Psoas muscle (tissue), 8 donors: Measurements from ENCODE around the gene CFAP299. TPM values are rescaled to one million over a fixed set of nuclear protein-coding genes. Genes with fewer than 3 reads are reported as not detected.

ENCODE experiments used
- ATAC-seq, 4 donors: fragments of 200-7000 bp; cut with Tn5 transposase; one replicate each; pipeline ENCODE4 v1.9.1; 2020; ENCODE audit warnings: moderate library complexity in 3 of 4, mild to moderate bottlenecking in 2 of 4
- DNase-seq, 2 donors: peaks; one replicate each; pipeline ENCODE4 v3.0.0-alpha.2; 2020
- H3K27ac ChIP-seq: fragments of 200-600 bp; one replicate; pipeline ENCODE4 v1.8.0; 2022
- H3K27me3 ChIP-seq, 3 donors: fragments of 200-600 bp in 1 of 3; one replicate each; pipeline versions ENCODE4 v1.6.1 to v1.8.0; 2013 to 2022; ENCODE audit warnings: low read length in 2 of 3, mild to moderate bottlenecking in 2 of 3, moderate library complexity in 1 of 3; ENCODE audit not compliant: insufficient read depth in 3 of 3
- H3K36me3 ChIP-seq, 2 donors: fragments of 200-600 bp in 1 of 2; one replicate each; pipeline versions ENCODE4 v1.6.1 to v1.8.0; 2013 to 2022; ENCODE audit warnings: low read depth in 1 of 2, mild to moderate bottlenecking in 1 of 2, moderate library complexity in 1 of 2; ENCODE audit not compliant: insufficient read depth in 1 of 2
- H3K4me1 ChIP-seq: fragments of 200-600 bp; one replicate; pipeline ENCODE4 v1.8.0; 2022
- H3K4me3 ChIP-seq: fragments of 200-600 bp; one replicate; pipeline ENCODE4 v1.8.0; 2022; ENCODE audit warnings: mild to moderate bottlenecking
- H3K9me3 ChIP-seq: fragments of 200-600 bp; one replicate; pipeline ENCODE4 v1.8.0; 2022
- CTCF ChIP-seq: fragments of 200-600 bp; IDR thresholded peaks from one replicate; pipeline ENCODE4 v1.8.0; 2022; ENCODE audit warnings: antibody characterized with exemption
- WGBS, 3 donors: extraction: QIAGEN DNeasy Blood & Tissue Kit; methylation state at CpG; one replicate each; pipeline versions ENCODE4 v1.1.6 to v1.1.7; 2013; 5-methylcytosine and 5-hydroxymethylcytosine counted together
- intact Hi-C, 2 donors: fragments of 100-400 bp; cut with DNase I; formaldehyde crosslinking; loops; one replicate each; pipeline versions ENCODE4 v1.11.0 to v1.14.2; 2022
- polyA plus RNA-seq, 3 donors: library from polyadenylated mRNA; stranded (reverse); fragments of 200-250 nt; gene quantifications; one replicate each; pipeline ENCODE4 v1.2.3, GENCODE V29; 2013
- total RNA-seq, 4 donors: library from RNA; stranded (reverse); fragmentation: NEBNext Ultra II Directional in 2 of 4; extraction: Animal tissue kit (Norgen Biotek cat#: 25700) in 2 of 4; gene quantifications; one replicate each; pipeline versions ENCODE4 v1.2.1 to v1.2.4, GENCODE V29; 2021 to 2023
- donor health status: healthy with polysubstance abuse.
- donor health status: DM: no; HTN: no; CAD: no; lungs with moderate emphysema.
- donor health status: Bipolar disorder and iron deficiency.
- donor health status: healthy.
- donor health status: DM: yes; HTN: yes; CAD: no.
- donor health status: DM: no; HTN: no; CAD: no.
- donor health status: DM: no; HTN: no; CAD: no.
- donor health status: DM: yes; HTN: yes; CAD: no.

Gene CFAP299
- total and polyA plus RNA-seq, 7 donors: not detected

GRCh38 chr4:80610845-80611677, 275.5 kb downstream of the CFAP299 start:
- 8 to 10% (median 8%) methylated on average over 3 of the region's 3 CpGs for WGBS, 3 donors
- Histone ChIP-seq H3K27me3 (no peaks in the 10 kb centered on the region), H3K4me1 (no peaks in the 10 kb centered on the region), H3K4me3 (no peak overlapping the region), H3K36me3 (no peaks in the 10 kb centered on the region), H3K9me3 (no peaks in the 10 kb centered on the region), H3K27ac (no peak overlapping the region)
- no peak for TF ChIP-seq CTCF
- DNase-seq: no peak
- ATAC-seq: no peak
- intact Hi-C loops: no loop called here

- no peaks in the 10 kb centered on the region for H3K27me3 ChIP-seq
- H3K9me3 ChIP-seq: no peaks in the 10 kb centered on the region
- DNase-seq: no peak
- no peak overlapping the region for H3K4me3 ChIP-seq
- intact Hi-C loops: no loop called here
- H3K4me1 ChIP-seq: no peaks in the 10 kb centered on the region
- 30 to 34% (median 32%) methylated on average over 2 of the region's 2 CpGs for WGBS, 3 donors
- ATAC-seq: no peak
- no peak overlapping the region for H3K27ac ChIP-seq
- TF ChIP-seq CTCF: no peak
- no peaks in the 10 kb centered on the region for H3K36me3 ChIP-seq
These were observed 276.1 kb downstream of the CFAP299 start for GRCh38 chr4:80611678-80611979.

- no peaks in the 10 kb centered on the region for H3K9me3 ChIP-seq
- H3K27ac ChIP-seq: no peak overlapping the region
- no peaks in the 10 kb centered on the region for H3K36me3 ChIP-seq
- no peak for TF ChIP-seq CTCF
- H3K4me1 ChIP-seq: no peaks in the 10 kb centered on the region
- intact Hi-C loops: no loop called here
- H3K27me3 ChIP-seq: no peaks in the 10 kb centered on the region
- ATAC-seq (no peak), DNase-seq (no peak)
- no peak overlapping the region for H3K4me3 ChIP-seq
These were observed 277.9 kb downstream of the CFAP299 start for GRCh38 chr4:80613470-80613869.

- 56 to 60% (median 59%) methylated on average over 6 of the region's 6 CpGs for WGBS, 3 donors
- no peak for TF ChIP-seq CTCF
- H3K27me3 ChIP-seq: no peaks in the 10 kb centered on the region
- no peaks in the 10 kb centered on the region for H3K4me1 ChIP-seq
- H3K4me3 ChIP-seq: no peak overlapping the region
- H3K36me3 ChIP-seq: no peaks in the 10 kb centered on the region
- intact Hi-C loops: no loop called here
- DNase-seq (no peak), ATAC-seq (no peak)
- H3K9me3 ChIP-seq: no peaks in the 10 kb centered on the region
- no peak overlapping the region for H3K27ac ChIP-seq
These were observed 278.8 kb downstream of the CFAP299 start for GRCh38 chr4:80614319-80614718.

GRCh38 chr4:80615099-80615498, 279.6 kb downstream of the CFAP299 start:
- DNase-seq: no peak
- H3K36me3 ChIP-seq: no peaks in the 10 kb centered on the region
- no peak for ATAC-seq
- WGBS, 3 donors: 95 to 98% (median 96%) methylated on average over 2 of the region's 2 CpGs
- no peak overlapping the region for H3K27ac ChIP-seq
- H3K4me3 ChIP-seq: no peak overlapping the region
- no peaks in the 10 kb centered on the region for H3K27me3 ChIP-seq
- no peaks in the 10 kb centered on the region for H3K9me3 ChIP-seq
- H3K4me1 ChIP-seq: no peaks in the 10 kb centered on the region
- TF ChIP-seq CTCF: no peak
- intact Hi-C loops: no loop called here
